Sigmoid colon (tissue), 7 donors: ENCODE results near the gene NECTIN2. TPM values are rescaled to one million over a fixed set of nuclear protein-coding genes. Genes with fewer than 3 reads are reported as not detected.
A peak's percentile ranks its signal among the peaks of the same experiment; 100 is the strongest.

Source experiments
- DNase-seq: peaks from one replicate; pipeline ENCODE4 v3.0.0-alpha.2; 2019
- H3K27ac ChIP-seq, 4 donors: fragments of 200-600 bp; sonication (generic); one replicate each; pipeline ENCODE4 v1.5.1; 2016 to 2019; ENCODE audit warnings: mild to moderate bottlenecking in 1 of 4
- H3K27me3 ChIP-seq, 3 donors: fragments of 200-600 bp; sonication (generic); one replicate each; pipeline ENCODE4 v1.5.1; 2019; ENCODE audit warnings: mild to moderate bottlenecking in 1 of 3
- H3K36me3 ChIP-seq, 4 donors: fragments of 200-600 bp; sonication (generic); one replicate each; pipeline ENCODE4 v1.5.1; 2016 to 2019
- H3K4me1 ChIP-seq, 4 donors: fragments of 200-600 bp; sonication (generic); one replicate each; pipeline ENCODE4 v1.5.1; 2017 to 2019
- H3K4me3 ChIP-seq, 4 donors: fragments of 200-600 bp; sonication (generic); one replicate each; pipeline ENCODE4 v1.5.1; 2017 to 2019; ENCODE audit warnings: mild to moderate bottlenecking in 2 of 4, moderate library complexity in 1 of 4
- H3K9me3 ChIP-seq, 4 donors: fragments of 200-600 bp in 3 of 4; sonication (generic) in 3 of 4; one replicate each; pipeline versions ENCODE4 v1.5.1 to v1.6.1; 2013 to 2019
- CTCF ChIP-seq, 4 experiments: fragments of 450-650 bp in 3 of 4; fragments of 200-600 bp in 1 of 4; IDR thresholded peaks; one replicate each; pipeline ENCODE4 v1.5.1; 2016 to 2019; ENCODE audit warnings: antibody characterized with exemption in 4 of 4, mild to moderate bottlenecking in 3 of 4, moderate library complexity in 2 of 4
- EP300 ChIP-seq, 4 donors: sonication (generic); formaldehyde crosslinking; IDR thresholded peaks; one replicate each; pipeline ENCODE4 v1.6.1; 2017; ENCODE audit warnings: antibody characterized with exemption in 4 of 4
- POLR2A ChIP-seq, 2 donors: fragments of 450-650 bp; IDR thresholded peaks; one replicate each; pipeline ENCODE4 v1.6.1; 2016; ENCODE audit warnings: antibody characterized with exemption in 2 of 2, mild to moderate bottlenecking in 2 of 2, moderate library complexity in 2 of 2
- POLR2AphosphoS5 ChIP-seq, 4 donors: sonication (generic); formaldehyde crosslinking; IDR thresholded peaks; one replicate each; pipeline ENCODE4 v1.6.1; 2017; ENCODE audit warnings: antibody characterized with exemption in 4 of 4
- WGBS, 2 donors: extraction: QIAGEN DNeasy Blood & Tissue Kit; methylation state at CpG; one replicate each; pipeline ENCODE4 v1.1.7; 2013; 5-methylcytosine and 5-hydroxymethylcytosine counted together
- intact Hi-C: fragments of 100-400 bp; cut with DNase I; formaldehyde crosslinking; loops from one replicate; pipeline ENCODE4 v1.15.1; 2023
- polyA plus RNA-seq, 3 donors: library from polyadenylated mRNA; stranded (reverse); fragments of 200-250 nt; gene quantifications; one replicate each; pipeline ENCODE4 v1.2.3, GENCODE V29; 2013
- total RNA-seq, 4 donors: library from RNA; depleted of rRNA; stranded (reverse); fragments of >200 nt; gene quantifications; one replicate each; pipeline ENCODE4 v1.1.0, GENCODE V29; 2016
- donor health status: healthy with polysubstance abuse.
- donor health status: Bipolar disorder and iron deficiency.
- donor health status: healthy.

NECTIN2 gene
- total and polyA plus RNA-seq, 7 donors, result 15.6 to 68.6 (median 27.3) TPM

- Histone ChIP-seq H3K4me1 (peaks cover 0 to 1% (median under 1%) of the 10 kb centered on the region in 4 donors), H3K27me3 (no peaks in the 10 kb centered on the region), H3K27ac (no peak overlapping the region), H3K36me3 (no peaks in the 10 kb centered on the region), H3K4me3 (no peak overlapping the region), H3K9me3 (no peaks in the 10 kb centered on the region)
- WGBS, 2 donors, result 73 to 79% methylated on average over 2 of the region's 2 CpGs
- intact Hi-C loops, result no loop called here
- no peak for DNase-seq
- TF ChIP-seq POLR2AphosphoS5 (IDR thresholded peaks at IDR 0.05) (no peak), CTCF (IDR thresholded peaks at IDR 0.05) (no peak), EP300 (IDR thresholded peaks at IDR 0.05) (no peak), POLR2A (IDR thresholded peaks at IDR 0.05) (no peak)
Observed at GRCh38 chr19:44839276-44839675, 6.8 kb upstream of the NECTIN2 start.

- Histone ChIP-seq H3K9me3 (no peaks in the 10 kb centered on the region), H3K27ac (no peak overlapping the region), H3K27me3 (no peaks in the 10 kb centered on the region), H3K36me3 (no peaks in the 10 kb centered on the region), H3K4me3 (no peak overlapping the region), H3K4me1 (peaks cover 0 to 14% (median 10%) of the 10 kb centered on the region in 4 donors)
- 80 to 88% methylated on average over 7 of the region's 7 CpGs for WGBS, 2 donors
- TF ChIP-seq POLR2AphosphoS5 (IDR thresholded peaks at IDR 0.05), result no peak
- TF ChIP-seq CTCF (IDR thresholded peaks at IDR 0.05), result no peak
- no peak for TF ChIP-seq POLR2A (IDR thresholded peaks at IDR 0.05)
- no peak for TF ChIP-seq EP300 (IDR thresholded peaks at IDR 0.05)
- intact Hi-C loops, result no loop called here
- DNase-seq, result no peak
Observed at GRCh38 chr19:44840811-44841210, 5.3 kb upstream of the NECTIN2 start.

GRCh38 chr19:44841231-44841630 is 4.9 kb upstream of the NECTIN2 start:
- Histone ChIP-seq H3K27me3 (no peaks in the 10 kb centered on the region), H3K4me3 (no peak overlapping the region), H3K9me3 (no peaks in the 10 kb centered on the region), H3K27ac (no peak overlapping the region), H3K4me1 (peaks cover 0 to 14% (median 11%) of the 10 kb centered on the region in 4 donors), H3K36me3 (no peaks in the 10 kb centered on the region)
- no peak for DNase-seq
- TF ChIP-seq POLR2A (IDR thresholded peaks at IDR 0.05), result no peak
- TF ChIP-seq EP300 (IDR thresholded peaks at IDR 0.05), result no peak
- TF ChIP-seq POLR2AphosphoS5 (IDR thresholded peaks at IDR 0.05), result no peak
- no peak for TF ChIP-seq CTCF (IDR thresholded peaks at IDR 0.05)
- intact Hi-C loops, result no loop called here
- 59 to 66% methylated on average over 3 of the region's 3 CpGs for WGBS, 2 donors

GRCh38 chr19:44845286-44845611 is 848 bp upstream of the NECTIN2 start:
- 2 to 9% methylated on average over 12 of the region's 12 CpGs for WGBS, 2 donors
- Histone ChIP-seq H3K4me3 (peak overlapping the region in 3 of 4 donors; percentile 83 to 99 (median 94)), H3K27me3 (no peaks in the 10 kb centered on the region), H3K9me3 (no peaks in the 10 kb centered on the region), H3K4me1 (peaks cover 0 to 53% (median 36%) of the 10 kb centered on the region in 4 donors), H3K27ac (peak overlapping the region; percentile 94 to 98 (median 96)), H3K36me3 (no peaks in the 10 kb centered on the region)
- TF ChIP-seq CTCF (IDR thresholded peaks at IDR 0.05) (no peak), POLR2A (IDR thresholded peaks at IDR 0.05) (no peak), POLR2AphosphoS5 (IDR thresholded peaks at IDR 0.05) (no peak), EP300 (IDR thresholded peaks at IDR 0.05) (no peak)
- peak; percentile 79 for DNase-seq
- intact Hi-C loops, result loop anchor here (2.0 to 5.0 kb wide), 3 partner anchors 36 to 107 kb away; partner anchors contain the start of genes BCAM and BCL3
